ENCODE results near the gene GGT1.
"Not testable (repeated sequence)": the region's sequence is repeated elsewhere in the genome, so short reads cannot be mapped to it uniquely, and the experiment has no call there.

The GGT1 gene

DNA sequence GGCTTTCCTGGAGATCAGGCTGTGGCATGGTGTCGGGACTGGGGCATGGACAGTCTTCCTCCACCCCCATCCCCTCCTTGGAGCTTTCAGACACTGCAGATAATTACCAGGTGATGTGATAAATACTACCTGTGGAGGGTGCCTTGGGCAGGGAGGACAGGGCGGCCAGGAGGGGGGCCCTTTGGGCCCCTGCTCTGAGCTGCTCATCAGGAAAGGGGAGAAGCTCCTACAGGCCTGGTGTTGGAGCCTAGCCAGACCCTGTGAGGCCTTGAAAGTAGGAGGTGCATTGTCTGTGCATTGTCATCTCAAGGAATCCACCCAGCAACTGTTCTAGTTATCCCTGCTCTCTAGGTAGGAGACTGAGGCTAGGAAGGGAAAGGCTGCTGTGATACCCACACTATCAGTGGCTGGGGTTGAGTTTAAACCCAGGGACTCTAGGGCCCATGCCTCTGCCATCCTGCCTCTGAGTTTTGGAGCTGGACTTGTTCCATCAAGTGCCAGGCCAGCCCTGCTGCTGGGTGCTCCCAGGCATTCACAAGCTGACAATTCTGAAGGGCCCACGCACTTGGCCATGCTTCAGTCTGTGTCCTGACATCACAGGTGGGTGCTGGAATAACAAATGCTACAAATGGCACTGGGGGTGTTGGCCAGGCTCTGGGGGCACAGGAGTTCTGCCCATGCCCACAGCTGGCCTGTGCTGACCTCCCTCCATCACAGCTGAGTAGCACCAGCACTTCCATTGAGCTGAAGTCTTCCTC lies 2.9 kb upstream of the GGT1 start:
- not testable (repeated sequence) for DNase-seq

DNA sequence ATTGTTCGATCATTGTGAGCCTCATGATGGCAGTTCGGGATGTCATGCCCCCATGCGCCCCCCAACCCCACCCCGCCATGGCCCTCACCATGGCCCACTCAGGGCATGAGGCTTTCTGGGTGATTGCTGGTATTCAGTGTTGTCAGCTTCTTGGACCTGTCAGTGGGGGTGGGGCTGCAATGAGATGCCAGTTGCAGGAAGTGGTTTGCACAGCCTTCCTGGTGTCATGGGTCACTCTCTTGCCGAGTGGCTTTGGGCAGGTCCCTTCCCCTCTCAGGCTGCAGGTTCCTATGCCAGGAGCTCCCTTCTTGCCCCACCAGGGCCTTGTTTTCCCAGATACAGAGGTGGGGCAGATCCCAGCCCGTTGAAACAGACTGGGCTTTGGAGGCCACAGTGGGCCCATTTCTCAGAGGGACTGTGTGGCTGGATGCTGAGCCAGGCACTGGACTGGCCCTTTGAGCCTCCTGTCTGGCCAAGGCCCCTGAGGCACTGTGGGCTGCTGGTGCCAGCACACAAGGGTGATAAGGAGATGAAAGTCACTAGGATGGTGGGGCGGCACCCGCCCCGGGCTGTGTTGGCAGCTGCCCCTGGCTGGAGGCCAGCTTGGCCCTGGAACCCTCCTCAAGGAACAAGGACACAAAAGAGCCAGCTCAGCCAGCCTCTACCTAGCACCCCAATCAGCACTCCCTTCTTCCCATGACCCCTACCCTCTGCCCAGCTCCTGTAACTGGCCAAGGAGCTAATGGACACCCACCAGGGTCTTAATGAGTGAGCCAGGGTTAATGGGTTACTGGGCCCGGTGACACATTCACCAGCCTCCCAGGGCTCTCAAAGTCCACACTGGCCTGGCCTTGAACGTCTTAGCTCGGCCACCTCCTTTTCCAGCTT lies 1.5 kb upstream of the GGT1 start:
- DNase-seq: no peak

DNA sequence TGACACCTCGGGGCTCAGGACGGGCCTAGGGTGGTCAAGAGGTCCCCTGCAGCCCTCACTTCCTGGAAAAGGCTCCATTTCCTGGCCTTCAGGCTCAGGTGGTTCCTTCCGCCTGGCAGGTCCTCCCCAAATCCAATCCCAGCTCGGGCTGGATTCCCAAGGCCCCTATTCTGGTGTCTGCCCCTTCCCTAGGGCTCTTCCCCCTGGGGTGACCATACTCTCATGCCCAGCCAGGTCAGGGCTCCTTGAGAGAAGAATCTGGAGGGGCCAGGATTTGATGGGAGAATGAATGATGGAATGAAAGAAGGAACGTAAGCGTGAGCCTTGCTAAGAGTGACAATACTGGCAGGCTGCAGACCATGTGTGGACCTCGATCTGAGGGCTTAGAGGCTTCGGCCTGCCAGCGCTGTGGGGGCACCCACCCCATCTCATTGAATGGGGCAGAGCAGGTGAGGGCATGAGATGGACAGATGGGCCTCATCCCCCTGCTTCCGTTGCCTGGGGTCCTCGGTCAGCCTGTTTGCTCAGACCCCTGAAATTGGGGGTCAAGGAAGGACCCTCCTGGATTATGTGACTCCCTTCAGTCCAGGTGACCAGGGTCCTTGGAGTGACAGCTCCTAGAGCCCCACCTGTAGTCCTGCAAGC lies 766 bp upstream of the GGT1 start:
- DNase-seq: not testable (repeated sequence)

DNA sequence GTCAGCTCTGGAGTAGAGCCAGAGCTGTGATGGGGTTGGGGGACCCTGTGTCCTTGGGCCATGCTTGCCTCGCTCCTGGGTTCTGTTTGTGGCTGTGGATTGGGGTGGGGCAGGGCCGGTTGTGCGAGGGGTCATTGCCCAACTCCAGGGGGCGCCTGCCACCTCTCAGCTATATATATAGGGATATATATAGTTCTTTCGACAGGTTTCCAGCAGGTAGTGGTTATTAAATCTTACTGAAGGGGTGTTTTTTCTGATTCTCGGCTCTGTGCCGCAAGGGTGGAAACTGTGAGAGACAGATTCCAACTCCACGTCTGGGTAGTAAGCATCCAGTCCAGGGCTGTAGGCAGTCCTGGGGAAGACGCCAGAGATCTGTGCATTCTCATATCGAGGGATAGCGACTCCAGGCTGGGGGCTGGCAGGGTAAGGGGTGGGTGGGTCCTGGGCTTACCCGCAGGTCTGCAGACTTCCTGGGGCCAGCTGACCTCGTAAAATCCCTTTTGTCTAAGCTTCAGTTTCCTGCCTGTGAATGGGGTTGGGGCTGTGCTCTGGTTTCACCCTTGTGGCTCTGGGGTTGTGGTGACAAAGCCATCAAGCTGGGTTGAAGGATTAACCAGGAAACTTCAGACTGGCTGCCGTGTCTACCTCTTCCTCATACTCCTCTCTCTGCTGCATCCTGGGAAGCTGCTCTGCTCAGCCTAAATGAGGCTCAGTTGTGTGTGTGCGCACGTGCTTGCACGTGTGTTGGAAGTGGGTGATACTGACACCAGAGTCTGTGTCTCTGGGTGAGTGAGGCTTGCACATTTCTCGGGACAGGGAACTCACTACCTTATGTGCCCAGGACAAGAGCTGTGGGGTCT lies 1.0 kb downstream of the GGT1 start:
- not testable (repeated sequence) for DNase-seq

DNA sequence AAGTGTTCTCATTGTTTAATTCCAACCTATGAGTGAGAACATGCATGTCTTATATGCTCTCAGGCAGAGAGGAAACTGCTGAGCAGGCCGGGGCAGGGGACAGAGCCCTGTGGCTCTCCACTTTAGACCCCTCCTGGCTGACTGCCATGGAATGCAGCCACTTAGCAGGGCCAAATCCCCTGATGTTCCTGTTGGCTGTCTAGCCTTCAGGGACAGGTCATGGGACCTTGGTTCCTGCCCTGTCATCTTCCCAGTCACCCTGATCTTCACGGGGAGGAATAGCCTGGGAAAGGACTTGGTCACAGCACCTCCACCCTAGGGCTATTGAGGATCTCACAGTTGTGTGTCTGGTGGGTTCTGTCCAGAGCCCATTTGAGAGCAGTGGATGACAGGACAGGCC lies 3.3 kb downstream of the GGT1 start:
- not testable (repeated sequence) for DNase-seq

DNA sequence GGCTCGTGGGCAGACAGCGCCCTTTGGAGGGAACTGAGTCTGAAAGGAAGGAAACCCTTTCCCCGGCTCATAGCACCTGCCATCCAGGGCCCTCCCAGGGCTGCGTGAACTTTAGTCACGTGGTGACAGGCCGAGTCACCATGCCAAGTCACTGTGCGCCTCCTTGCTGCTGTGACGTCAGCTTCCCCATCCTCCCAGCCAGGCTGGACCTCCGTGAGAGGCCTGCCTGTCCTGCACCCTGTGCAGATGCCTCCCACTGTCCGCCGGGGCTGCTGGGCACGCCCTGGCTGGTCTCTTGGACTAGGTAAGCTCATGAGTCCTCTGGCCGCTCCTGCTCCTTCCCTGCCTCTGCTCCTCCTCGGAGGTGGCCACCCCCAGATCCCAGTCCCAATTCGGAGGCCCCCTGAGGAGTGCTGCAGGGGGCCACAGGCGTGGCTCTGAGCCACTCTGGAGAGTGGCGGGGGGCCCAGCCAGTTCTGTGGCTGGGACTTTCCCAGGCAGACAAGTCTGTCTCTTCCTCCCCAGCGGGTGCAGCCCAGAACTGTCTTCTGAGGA lies 4.5 kb downstream of the GGT1 start:
- DNase-seq: not testable (repeated sequence)

DNA sequence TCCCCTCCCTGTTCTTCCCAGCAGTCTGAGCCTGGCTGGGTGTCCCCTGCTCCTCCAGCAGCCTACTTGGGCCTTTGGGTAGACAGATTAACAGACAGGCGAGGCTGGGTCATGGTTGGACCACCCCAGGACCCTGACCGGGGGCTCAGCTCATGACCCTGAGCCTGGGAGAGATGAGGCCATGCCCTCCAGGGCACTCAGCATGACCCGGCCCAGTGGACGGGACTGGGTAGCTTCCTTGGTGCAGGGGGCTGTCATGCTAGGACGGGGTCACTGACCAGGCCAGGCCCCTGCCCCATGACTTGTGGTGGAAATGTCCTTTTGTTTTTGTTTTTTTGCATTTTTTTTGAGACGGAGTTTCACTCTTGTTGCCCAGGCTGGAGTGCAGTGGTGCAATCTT lies 5.3 kb downstream of the GGT1 start:
- DNase-seq: not testable (repeated sequence)

DNA sequence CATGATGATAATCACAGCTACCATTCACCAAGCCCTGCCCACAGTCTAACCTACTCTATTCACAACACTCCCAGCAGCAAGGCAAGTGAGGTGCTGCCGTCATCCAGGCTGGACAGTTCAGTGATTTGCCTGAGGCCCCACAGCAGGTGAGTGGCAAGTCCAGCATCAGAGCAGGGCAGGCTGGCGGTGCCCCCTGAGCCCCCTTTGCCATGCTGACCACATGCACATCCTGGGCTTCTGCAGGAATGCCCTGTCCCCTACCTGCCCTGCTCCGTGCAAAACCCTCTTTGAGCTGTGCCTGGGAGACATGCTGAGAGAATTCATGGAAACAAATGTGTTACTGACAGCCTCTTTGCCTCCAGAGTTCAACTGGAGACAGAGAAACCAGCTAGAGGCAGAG lies 6.9 kb downstream of the GGT1 start:
- not testable (repeated sequence) for DNase-seq

DNA sequence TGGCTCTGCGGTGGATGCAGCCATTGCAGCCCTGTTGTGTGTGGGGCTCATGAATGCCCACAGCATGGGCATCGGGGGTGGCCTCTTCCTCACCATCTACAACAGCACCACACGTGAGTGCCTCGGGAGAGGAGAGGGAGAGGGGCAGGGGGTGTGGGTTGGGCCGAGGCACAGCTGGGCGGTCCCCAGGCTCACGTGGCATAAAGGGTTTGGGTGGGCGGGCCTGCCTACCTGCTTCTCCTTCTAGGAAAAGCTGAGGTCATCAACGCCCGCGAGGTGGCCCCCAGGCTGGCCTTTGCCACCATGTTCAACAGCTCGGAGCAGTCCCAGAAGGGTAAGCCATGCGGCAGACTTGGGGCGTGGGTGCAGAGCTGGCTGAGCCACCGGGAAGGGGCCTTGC lies 11.8 kb downstream of the GGT1 start:
- not testable (repeated sequence) for DNase-seq

DNA sequence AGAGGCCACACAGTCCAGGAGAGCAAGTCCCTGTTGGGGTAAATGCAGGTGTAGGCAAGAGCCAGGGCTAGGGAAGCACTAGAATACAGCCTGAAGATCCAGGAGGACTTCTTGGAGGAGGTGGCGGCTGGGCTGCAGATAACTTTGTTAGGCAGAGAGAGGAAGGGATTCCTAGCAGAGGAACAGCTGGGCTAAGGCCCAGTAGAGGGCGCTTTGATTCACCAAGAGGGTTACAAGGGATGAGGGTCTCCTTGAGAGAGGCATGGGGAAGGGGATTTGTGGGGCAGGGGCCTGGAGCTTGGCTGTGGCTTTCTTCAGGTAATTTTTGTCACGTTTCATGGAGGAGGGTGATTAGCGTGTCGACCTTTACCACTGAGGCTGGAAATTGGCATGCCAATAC lies 18.3 kb downstream of the GGT1 start:
- DNase-seq: not testable (repeated sequence)

DNA sequence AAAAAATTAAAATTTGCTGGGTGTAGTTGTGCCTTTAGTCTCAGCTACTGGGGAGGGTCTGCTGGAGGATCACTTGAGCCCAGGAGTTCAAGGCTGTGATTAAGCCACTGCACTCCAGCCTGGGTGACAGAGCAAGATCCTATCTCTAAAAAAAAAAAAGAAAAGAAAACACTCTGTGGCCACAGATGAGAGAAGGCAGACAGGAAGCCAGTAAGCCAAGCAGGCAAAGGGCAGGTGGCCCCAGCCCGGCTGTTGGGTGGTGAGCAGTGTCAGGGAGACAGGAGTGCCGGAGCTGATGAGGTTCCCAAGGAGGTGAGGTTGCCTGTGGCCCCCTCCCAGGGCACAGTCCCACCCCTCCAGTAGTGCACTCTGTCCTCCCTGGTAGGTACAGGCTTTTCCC lies 19.6 kb downstream of the GGT1 start:
- DNase-seq: not testable (repeated sequence)

DNA sequence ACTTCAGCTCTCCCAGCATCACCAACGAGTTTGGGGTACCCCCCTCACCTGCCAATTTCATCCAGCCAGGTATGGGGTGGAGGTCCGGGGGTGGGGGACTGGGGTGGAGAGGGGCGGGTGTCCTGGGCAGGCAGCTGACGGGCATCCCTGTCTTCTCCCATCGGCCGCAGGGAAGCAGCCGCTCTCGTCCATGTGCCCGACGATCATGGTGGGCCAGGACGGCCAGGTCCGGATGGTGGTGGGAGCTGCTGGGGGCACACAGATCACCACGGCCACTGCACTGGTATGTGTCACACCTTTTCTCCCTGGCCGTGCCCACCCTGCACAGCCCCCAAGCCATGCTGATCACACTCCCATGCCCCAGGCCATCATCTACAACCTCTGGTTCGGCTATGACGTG lies 24.9 kb downstream of the GGT1 start:
- not testable (repeated sequence) for DNase-seq

DNA sequence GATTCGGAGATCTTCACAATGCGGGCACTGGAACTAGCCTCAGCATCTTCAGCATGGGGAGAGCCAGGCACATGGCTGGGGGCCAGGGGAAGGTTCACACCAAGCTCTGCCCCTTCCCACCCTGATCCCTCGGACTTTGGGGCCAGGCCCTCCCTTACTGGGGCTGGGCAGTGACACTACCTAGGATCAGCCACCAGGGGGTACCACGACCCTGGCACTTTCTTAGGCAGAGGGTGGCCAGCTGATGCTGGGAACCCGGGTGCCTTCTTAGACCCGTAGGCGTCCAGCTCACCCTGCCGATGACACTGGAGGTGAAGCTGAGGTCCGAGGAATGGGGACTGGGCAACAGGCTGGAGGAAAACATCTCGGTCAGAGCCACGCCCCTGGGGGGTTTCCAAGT lies 26.1 kb downstream of the GGT1 start:
- DNase-seq: not testable (repeated sequence)

DNA sequence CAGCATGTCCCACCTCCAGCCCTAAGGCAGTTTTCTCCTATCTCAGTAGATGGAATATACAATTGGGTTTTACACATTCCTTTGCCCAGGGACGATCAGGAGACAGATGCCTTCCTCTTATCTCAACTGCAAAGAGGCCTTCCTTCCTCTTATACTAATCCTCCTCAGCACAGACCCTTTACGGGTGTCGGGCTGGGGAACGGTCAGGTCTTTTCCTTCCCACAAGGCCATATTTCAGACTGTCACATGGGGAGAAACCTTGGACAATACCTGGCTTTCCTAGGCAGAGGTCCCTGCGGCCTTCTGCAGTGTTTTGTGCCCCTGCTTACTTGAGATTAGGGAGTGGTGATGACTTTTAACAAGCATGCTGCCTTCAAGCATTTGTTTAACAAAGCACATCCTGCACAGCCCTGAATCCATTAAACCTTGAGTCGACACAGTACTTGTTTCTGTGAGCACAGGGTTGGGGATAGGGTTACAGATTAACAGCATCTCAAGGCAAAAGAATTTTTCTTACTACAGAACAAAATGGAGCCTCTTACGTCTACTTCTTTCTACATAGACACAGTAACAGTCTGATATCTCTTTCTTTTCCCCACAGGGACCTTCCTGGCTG lies 27.9 kb downstream of the GGT1 start:
- not testable (repeated sequence) for DNase-seq

DNA sequence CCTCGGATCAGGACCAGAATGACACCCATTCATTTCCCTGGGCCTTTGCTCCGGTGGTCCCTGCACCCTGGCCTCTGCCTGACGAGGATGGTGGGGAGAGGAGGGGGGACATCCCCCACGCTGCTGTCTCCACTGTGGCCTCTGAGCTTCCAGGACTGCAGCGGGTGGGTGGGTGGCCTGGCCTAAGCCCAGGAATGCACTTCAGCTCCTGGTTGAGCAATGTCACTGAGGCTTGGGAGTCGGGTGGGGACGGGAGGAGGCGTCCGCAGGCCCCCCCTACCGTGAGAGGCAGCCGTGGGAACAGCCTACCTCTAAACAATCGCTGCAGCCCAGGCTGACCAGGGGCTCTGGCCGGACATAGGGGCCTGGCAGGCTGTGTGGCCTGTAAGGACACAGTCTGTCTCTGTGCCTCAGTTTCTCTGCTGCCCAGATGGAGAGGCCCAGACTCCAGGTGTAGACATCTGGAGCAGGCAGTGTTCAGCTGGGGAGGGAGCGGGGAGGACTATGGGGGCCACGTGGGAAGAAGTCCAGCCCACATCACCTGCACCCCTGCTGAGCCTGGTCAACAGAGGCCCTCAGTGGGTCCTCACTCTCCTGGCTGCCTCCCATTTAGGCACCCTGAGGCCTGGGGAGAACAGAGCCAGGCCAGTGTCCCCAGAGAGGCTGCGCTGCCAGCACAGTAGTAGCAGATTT lies 28.6 kb downstream of the GGT1 start:
- not testable (repeated sequence) for DNase-seq

DNA sequence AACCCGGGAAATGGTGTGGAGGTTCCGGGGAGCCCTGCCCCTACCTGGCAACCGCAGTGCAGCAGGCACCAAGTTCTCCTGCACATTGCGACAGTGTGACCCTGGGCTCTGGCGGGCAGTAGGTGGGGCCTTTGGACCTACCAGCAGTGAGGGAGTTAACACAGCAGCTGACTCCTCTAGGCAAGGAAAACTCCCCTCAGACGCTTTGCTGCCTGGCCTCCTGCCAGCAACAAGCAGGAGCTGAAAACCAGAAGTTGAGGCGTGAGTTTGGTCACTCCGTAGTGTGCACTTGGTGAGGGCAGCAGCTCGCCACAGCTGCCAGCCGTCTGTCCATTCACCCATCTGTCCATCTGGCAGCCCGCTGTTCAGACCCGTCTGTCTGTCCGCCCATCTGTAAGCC lies 29.6 kb downstream of the GGT1 start:
- DNase-seq: not testable (repeated sequence)

DNA sequence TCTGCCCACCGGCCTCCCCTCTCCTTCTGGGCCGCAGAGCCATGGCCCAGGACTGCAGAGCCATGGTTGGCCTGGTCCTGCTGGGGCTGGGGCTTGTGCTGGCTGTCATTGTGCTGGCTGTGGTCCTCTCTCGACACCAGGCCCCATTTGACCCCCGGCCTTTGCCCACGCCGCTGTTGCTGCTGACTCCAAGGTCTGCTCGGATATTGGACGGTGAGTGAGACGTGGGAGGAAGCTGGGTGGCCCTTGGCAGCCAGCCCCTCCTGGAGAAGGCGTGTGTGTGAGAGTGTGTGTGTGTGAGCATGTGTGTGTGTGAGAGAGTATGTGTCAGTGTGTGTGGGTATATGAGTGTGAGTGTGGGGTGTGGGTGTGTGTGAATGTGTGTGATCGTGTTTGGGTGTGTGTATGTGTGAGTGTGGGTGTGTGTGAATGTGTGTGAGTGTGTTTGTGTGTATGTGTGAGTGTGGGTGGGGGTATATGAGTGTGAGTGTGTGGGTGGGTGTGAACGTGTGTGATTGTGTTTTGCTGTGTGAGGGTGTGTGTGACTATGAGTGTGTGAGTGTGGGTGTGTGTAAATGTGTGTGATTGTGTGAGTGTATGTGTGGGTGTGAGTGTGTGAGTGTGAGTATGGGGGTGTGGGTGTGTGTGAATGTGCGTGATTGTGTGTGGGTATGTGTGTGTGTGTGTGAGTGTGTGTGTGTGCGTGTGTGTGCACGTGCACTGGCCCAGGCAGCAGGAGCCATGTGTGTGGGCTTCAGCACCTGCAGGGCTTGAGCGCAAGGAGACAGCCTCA lies 30.4 kb downstream of the GGT1 start:
- DNase-seq: not testable (repeated sequence)

DNA sequence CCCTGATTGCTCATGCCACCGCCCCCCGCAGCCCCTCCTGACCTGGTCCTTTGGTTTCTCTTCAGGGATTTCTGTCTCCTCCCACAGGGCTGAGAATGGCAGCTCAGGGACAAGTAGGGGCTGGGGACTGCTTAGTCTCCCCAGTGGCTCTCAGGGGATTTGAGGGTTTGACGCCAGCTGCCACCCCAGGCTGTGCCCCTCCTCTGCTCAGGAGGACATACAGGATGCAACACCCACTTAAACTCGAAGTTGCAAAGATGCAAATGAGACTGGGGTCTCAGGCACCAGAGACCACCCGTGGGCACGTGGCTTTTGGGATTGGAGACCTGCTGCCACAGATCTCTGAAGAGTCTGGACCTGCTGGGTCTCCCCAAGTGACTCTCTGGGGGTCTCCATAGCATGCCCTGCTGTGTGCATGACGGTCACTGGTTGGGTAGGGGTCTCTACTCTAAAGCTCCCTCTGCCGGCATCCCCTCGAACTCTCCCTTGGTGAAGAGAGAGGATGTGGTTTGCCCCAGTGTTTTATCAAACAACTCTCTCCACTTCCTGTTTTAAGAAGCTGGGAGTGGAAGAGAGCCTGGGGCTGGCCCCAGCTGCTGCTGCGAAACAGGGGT lies 31.9 kb downstream of the GGT1 start:
- not testable (repeated sequence) for DNase-seq

DNA sequence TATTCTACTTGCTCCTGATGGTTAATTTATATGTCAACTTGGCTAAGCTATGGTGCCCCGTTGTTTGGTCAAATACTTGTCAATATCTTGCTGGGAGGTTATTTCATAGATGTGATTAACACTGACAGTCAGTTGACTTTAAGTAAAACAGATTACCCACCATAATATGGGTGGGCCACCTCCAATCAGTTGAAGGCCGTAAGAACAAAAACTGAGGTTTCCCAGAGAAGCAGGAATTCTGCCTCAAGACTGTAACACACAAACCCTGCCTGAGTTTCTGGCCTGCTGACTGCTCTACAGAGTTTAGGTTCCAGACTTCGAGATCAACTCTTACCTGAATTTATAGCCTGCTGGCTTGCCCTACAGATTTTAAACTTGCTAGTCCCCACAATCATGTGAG lies 33.5 kb downstream of the GGT1 start:
- DNase-seq: not testable (repeated sequence)

DNA sequence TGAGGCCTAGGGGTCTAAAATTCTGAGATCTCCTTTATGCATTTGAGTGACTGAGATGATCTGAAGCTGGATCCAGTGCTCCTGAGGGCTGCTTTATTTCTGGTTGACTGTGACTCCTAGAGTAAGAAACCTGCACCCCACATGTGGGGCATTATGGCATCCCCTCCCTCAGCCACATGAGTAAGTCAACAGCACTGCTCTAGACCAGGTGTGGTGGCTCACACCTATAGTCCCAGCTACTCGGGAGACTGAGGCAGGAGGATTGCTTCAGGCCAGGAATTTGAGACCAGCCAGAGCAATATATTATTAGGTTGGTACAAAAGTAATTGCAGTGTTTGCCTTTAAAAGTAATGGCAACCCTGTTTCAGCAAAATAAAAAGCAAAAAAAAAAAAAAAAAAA lies 39.3 kb downstream of the GGT1 start:
- not testable (repeated sequence) for DNase-seq
